Progenitor cell of endocrine pancreas (in vitro differentiated cells): ENCODE data around the gene NKX1-2. TPM values are rescaled to one million over a fixed set of nuclear protein-coding genes. Genes with fewer than 3 reads are reported as not detected.

Experiments used
- DNase-seq: peaks from one replicate; pipeline ENCODE4 v3.0.0; 2021; ENCODE audit warnings: low spot score; ENCODE audit not compliant: unreplicated experiment
- H3K27ac Mint-ChIP-seq: 2 replicates; pipeline ENCODE4 v1.8.0; 2021; ENCODE audit warnings: mild to moderate bottlenecking, moderate library complexity, mixed read lengths
- H3K27me3 Mint-ChIP-seq: 2 replicates; pipeline ENCODE4 v1.8.0; 2021; ENCODE audit warnings: mixed read lengths
- H3K36me3 Mint-ChIP-seq: 2 replicates; pipeline ENCODE4 v1.8.0; 2022; ENCODE audit warnings: mixed read lengths; ENCODE audit not compliant: insufficient read depth
- H3K4me1 Mint-ChIP-seq: 2 replicates; pipeline ENCODE4 v1.8.0; 2021; ENCODE audit warnings: low read depth, mixed read lengths
- H3K4me3 Mint-ChIP-seq: 2 replicates; pipeline ENCODE4 v1.8.0; 2021; ENCODE audit warnings: low read depth, mild to moderate bottlenecking, moderate library complexity, mixed read lengths
- H3K9me3 Mint-ChIP-seq: 2 replicates; pipeline ENCODE4 v1.8.0; 2021; ENCODE audit warnings: low read depth, mixed read lengths
- total RNA-seq: library from RNA; stranded (reverse); gene quantifications from 2 replicates; pipeline ENCODE4 v1.2.1, GENCODE V29; 2021
- TF ChIP-seq, protein P1 (sequence below): fragments of 200-600 bp; sonication (generic); IDR thresholded peaks from one replicate; pipeline ENCODE4 v1.5.0; 2021; ENCODE audit warnings: antibody characterized with exemption, mild to moderate bottlenecking; ENCODE audit not compliant: unreplicated experiment

Gene NKX1-2
- total RNA-seq, 1 donor from 2014 or later = not detected

DNA sequence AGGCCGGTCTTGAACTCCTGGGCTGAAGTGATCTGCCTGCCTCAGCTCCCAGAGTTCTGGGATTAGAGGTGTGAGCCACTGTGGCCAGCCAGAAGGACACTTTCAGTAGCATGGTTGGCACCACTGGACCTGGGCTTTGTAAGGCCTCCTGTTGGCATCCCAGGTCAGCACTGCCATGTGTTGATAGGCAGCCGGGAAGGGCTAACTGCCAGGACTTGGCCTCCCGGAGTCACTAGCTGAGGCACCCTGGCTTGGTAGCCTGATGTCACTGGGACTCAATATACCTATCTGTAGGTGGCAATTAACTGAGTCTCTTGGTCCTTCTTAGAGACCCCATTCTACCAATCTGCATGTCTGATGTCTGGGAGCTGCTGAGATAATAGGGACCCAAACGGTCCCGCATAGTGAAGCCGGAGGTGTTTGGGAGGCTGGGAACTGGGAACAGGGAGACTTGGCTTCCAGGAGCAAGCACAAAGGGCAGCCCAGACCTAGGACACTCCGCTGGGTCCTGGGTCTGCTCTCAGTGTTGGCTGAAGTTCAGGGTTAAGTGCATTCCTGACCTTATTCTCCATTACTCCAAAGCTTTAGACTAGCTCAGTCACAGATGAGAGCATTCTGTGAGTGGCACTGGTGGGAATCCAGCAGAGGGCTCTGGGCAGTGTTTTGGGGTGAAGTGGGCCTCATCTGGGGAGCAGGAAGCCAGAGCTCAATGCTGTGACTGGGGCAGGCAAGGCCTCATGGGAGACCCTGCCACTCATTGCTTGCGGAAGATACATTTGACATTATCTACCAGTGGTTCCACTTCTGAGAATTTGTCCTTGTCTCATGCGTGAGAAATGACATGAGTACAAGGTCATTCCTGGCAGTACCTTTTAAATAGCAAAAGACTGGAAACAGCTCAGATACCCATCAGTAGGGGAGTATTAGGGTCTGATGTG is 14.5 kb upstream of the NKX1-2 start:
- peaks cover 2% of the 10 kb centered on the region for H3K4me1 Mint-ChIP-seq
- no peaks in the 10 kb centered on the region for H3K36me3 Mint-ChIP-seq
- no peak for DNase-seq
- no peaks in the 10 kb centered on the region for H3K9me3 Mint-ChIP-seq
- TF ChIP-seq, protein P1, sequence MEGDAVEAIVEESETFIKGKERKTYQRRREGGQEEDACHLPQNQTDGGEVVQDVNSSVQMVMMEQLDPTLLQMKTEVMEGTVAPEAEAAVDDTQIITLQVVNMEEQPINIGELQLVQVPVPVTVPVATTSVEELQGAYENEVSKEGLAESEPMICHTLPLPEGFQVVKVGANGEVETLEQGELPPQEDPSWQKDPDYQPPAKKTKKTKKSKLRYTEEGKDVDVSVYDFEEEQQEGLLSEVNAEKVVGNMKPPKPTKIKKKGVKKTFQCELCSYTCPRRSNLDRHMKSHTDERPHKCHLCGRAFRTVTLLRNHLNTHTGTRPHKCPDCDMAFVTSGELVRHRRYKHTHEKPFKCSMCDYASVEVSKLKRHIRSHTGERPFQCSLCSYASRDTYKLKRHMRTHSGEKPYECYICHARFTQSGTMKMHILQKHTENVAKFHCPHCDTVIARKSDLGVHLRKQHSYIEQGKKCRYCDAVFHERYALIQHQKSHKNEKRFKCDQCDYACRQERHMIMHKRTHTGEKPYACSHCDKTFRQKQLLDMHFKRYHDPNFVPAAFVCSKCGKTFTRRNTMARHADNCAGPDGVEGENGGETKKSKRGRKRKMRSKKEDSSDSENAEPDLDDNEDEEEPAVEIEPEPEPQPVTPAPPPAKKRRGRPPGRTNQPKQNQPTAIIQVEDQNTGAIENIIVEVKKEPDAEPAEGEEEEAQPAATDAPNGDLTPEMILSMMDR = no peak
- H3K4me3 Mint-ChIP-seq = no peak overlapping the region
- no peak overlapping the region for H3K27ac Mint-ChIP-seq
- peaks cover 7% of the 10 kb centered on the region for H3K27me3 Mint-ChIP-seq

DNA sequence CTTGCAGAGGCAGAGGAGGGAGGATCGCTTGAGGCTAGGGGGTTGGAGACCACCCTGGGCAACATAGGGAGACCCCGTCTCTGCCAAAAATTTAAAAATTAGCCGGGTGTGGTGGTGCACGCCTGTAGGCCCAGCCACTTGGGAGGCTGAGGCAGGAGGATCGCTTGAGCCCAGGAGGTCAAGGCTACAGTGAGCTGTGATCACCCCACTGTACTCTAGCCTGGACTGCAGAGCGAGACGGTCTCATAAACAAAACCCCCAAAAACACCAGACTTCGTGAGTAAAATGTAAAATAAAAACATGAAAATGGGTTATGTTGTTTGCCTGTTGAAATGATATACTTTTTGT is 12.5 kb upstream of the NKX1-2 start:
- peak overlapping the region; percentile 88 for H3K4me3 Mint-ChIP-seq
- H3K9me3 Mint-ChIP-seq = no peaks in the 10 kb centered on the region
- no peaks in the 10 kb centered on the region for H3K36me3 Mint-ChIP-seq
- peaks cover 18% of the 10 kb centered on the region for H3K27me3 Mint-ChIP-seq
- peak overlapping the region; percentile 94 for H3K27ac Mint-ChIP-seq
- TF ChIP-seq, protein P1 = no peak
- H3K4me1 Mint-ChIP-seq = peaks cover 2% of the 10 kb centered on the region
- no peak for DNase-seq

DNA sequence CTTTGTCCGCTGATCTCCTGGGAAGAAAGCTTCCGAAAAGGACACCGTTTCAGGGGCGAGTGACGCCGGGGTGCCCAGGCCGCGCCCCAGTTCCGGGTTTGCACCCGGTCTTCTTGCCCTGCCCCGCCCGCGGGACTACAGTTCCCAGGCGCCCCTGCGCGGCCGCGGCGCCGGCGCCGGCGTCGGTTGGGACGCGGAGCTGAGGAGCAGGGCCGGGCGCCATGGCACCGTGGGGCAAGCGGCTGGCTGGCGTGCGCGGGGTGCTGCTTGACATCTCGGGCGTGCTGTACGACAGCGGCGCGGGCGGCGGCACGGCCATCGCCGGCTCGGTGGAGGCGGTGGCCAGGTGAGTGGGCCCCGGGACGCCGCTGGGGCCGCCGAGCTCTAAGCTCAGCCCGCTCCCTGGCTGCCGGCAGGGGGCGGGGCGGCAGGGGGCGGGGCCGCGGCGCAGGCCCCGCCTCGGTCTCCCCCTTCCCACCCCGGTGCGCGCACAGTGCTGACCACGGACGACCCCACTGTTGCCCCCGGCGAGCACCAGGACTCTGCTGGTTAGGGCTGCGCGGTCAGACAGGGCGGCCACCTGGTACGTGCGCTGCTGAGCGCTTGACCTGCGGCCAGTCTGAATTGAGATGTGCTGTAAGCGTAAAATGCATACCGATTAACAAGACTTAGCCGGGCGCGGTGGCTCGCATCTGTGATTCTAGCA is 12.0 kb upstream of the NKX1-2 start, which contains the start of gene LHPP:
Gene LHPP, plus strand, starts transcription at position 182 of the 706 bp plus-strand sequence. Its CDS starts 40 bp downstream, at position 222.
- Mint-ChIP-seq H3K27ac (peak within 1 kb of the TSS; percentile 94), H3K36me3 (no peaks in the 10 kb centered on the region), H3K9me3 (no peaks in the 10 kb centered on the region), H3K27me3 (peaks cover 20% of the 10 kb centered on the region), H3K4me3 (peak within 1 kb of the TSS; percentile 88), H3K4me1 (peaks cover 2% of the 10 kb centered on the region)
- peak; percentile 63 for DNase-seq
- TF ChIP-seq, protein P1 = peak; percentile 55

DNA sequence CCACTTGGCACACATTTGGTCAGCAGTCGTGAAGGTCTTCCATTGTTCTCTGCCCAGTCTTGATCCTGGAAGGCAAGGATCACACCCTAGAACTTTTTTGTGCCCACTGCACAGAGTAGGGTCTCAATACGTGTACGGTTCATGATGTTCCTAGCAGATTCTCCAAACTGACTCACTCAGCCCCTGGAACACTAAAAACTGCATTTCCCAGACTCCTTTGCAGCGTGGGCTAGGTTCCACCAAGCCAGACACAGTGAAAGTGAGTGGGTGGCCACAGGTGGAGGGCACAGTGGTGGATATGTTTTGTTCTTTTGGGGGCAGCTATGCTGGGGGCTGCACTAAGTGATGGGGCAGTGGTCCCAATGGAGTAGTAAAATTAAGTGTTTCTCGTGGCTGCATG is 10.3 kb upstream of the NKX1-2 start:
- Mint-ChIP-seq H3K4me3 (no peak overlapping the region), H3K27me3 (peaks cover 37% of the 10 kb centered on the region), H3K9me3 (no peaks in the 10 kb centered on the region), H3K4me1 (peaks cover 2% of the 10 kb centered on the region), H3K27ac (no peak overlapping the region), H3K36me3 (no peaks in the 10 kb centered on the region)
- DNase-seq = no peak
- TF ChIP-seq, protein P1 = no peak

DNA sequence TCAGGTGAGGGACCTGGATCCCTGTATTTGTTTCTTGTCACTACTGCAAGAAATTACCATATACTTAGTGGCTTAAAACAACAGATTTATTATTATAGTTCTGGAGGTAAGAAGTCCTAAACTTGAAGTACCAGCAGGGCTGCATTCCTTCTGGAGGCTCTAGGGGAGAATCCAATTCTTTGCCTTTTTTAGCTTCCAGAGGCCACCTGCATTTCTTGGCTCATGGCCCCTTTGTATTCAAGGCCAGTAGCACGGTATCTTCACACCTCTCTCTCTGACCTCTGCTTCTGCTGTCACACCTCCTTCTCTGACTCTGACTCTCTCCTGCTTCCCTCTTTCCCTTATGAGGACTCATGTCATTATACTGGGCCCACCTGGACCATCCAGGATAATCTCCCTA is 9.6 kb upstream of the NKX1-2 start:
- Mint-ChIP-seq H3K4me3 (no peak overlapping the region), H3K9me3 (no peaks in the 10 kb centered on the region), H3K27ac (no peak overlapping the region), H3K36me3 (no peaks in the 10 kb centered on the region), H3K27me3 (peaks cover 44% of the 10 kb centered on the region), H3K4me1 (peaks cover 2% of the 10 kb centered on the region)
- TF ChIP-seq, protein P1 = no peak
- no peak for DNase-seq
